NCI-H748 (cell line): ENCODE data around the gene TAS2R1.

Experiments
- DNase-seq: peaks from one replicate; lab custom pipeline; 2025; ENCODE audit not compliant: unreplicated experiment; lab: John Stamatoyannopoulos, UW

TAS2R1 gene, protein sequence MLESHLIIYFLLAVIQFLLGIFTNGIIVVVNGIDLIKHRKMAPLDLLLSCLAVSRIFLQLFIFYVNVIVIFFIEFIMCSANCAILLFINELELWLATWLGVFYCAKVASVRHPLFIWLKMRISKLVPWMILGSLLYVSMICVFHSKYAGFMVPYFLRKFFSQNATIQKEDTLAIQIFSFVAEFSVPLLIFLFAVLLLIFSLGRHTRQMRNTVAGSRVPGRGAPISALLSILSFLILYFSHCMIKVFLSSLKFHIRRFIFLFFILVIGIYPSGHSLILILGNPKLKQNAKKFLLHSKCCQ

DNA sequence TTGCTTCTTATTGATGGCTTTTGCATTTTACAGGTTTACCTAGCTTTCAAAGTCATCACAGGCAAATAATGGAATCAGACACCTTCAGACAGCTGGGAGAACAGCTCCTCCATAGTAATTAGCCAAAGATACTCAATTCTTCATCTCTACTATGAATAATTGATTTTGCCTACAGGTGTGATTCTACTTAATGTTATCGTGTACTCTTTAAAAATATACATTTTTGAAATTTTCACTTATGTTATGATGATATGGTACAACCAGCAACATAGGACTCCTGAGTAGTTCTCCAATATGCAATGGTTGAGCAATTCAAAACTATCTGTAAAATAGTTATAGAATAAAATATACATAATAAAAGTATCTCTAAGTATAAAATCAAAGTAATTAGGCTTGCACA, at the start of gene TAS2R1:
Gene TAS2R1, minus strand, starts transcription at position 101 of the 400 bp plus-strand sequence. CDS start 319 bp downstream, outside the sequence.
- DNase-seq: no peak

DNA sequence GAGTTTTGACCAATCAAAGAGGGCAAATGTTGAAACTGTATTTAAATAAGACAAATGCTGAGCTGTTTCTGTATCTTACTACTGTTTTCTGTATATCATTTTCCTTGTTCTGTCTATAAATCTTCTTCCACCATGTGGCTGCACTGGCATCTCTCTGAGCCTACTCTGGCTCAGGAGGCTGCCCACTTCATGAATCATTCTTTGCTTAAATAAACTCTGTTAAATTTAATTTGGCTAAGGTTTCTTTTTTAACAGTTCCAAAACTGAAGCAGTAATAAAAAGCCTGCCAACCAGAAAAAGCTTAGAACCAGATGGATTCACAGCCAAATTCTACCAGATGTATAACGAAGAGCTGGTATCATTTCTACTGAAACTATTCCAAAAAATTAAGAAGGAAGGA, 40.2 kb upstream of the TAS2R1 start:
- no peak for DNase-seq

DNA sequence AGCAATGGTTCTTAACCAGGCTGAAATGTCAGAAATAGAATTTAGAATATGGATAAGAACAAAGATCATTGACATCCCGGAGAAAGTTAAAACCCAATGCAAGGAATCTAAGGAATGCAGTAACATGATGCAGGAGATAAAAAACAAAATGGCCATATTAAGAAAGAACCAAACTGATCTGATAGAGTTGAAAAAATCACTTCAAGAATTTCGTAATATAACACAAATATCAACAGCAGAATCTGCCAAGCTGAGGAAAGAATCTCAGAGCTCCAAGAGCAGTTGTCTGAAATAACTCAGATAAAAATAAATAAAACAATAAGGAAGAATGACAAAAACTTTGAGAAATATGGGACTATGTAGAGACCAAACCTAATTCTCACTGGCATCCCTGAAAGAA, 37.8 kb upstream of the TAS2R1 start:
- DNase-seq: no peak

DNA sequence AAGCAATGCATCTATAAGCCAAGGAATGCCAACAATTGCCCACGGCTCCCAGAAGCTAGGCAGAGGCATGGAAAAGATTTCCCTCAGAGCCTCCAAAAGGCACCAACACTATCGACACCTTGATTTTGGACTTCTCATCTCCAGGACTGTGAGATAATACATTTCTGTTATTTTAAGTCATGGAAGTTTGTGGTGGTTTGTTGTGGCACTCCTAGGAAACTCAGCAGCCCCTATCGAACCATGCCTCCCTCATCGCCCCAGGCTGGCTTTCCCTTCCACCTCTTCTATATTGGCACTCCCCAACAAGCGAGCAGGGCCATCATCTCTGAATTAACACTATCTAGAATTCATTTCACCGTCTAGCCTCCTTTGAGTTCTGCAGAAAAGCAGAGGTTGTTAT, 33.7 kb upstream of the TAS2R1 start:
- DNase-seq: no peak

DNA sequence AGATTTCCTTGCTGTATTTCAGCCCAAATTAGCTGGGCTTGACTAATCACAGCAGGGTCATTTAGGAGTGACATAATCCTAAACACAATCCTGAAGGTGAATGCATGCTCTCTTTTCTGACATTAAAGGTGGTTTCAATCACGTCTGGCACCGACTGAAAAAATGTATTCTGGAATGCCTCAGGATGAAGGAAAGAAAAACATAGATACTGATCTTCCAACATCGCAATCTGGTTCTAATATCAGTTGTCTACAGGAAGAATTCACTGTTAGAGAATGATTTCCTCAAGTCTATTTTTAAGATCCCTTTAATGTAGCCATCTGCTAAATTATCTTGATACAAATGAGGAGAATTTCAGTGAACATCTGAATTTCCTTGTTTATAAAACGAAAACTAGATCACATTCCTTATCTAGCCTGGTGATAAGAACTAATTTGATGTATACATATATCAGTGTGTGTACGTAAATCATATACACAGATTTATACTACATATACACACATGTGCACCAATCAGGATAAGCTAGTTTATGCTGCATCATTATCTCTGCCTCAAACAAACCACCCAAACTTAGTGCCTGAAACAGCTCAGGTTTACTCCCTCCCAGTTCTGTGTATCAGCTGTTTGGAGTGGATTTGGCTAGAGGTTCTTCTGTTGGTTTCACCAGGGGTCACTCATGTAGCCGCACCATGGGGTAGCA, 31.3 kb upstream of the TAS2R1 start:
- no peak for DNase-seq

DNA sequence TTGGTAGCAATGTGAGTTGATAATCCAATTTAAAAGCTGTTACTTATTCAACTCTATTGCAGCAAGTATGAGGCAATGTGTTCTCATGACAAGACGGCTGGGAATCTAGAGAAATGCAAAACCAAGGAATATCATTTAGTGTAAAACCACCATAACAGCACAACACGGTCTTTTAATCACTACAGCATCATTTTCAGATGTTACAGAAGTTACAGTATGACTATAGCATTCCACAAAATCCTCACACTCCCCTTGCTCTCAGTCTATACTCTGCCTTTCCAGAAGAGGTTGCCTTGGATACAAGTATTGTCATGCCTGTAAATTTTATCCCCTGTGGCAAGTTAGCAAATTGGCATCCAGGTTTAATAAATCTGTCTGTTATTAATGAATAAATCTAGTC, 28.6 kb upstream of the TAS2R1 start:
- DNase-seq: no peak

DNA sequence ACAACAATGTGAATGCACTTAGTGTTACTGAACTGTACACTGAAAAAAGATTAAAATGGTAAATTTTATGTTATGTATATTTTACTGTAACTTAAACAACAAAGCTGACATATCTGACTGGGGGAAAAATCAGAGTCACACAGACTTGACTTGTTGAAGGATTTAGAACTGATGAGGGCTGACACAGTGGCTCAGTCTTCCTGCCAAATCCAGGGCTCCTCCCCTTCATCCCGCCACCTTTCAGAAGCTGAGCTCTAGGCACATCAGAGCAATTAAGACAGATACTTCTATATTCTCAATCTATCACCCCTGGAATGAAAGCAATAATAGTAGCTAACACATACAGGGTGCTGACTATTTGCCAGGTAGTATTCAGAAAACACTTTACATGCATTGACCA, 27.7 kb upstream of the TAS2R1 start:
- no peak for DNase-seq

DNA sequence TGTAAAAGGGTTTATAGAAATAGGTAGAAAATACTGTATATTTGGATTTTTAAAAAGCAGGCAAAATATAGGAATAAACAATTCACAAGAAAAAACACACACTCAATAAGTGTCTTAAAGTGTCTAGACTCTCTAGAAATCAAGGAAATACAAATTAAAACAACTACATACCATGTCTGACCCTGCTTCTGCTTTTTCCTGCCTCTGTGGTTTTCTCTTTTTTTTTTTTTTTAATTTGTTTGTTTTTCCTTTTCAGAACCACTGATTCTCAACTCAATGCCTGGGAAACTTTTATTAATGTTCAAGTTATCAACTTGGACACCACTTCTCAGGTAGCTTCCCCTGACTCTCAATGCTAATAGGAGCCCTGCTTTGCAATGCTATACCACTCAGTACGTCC, 25.5 kb upstream of the TAS2R1 start:
- DNase-seq: no peak

DNA sequence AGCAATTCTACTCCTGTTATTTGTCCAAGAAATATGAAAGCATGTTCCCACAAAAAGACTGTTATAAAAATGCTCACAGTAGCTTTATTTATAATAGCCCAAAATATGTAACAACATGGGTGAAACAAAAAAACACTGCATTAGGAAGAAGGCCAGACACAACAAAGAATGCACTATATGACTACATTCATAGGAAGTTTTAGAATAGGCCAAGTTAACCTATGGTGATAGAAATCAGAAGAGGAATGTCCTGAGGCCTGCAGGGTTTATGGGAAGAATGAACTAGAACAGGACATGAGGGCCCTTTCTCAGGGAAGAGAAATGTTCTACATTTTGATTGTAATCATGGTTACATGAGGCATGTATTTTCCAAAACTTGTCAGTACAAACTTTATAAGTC, 24.7 kb upstream of the TAS2R1 start:
- DNase-seq: no peak

DNA sequence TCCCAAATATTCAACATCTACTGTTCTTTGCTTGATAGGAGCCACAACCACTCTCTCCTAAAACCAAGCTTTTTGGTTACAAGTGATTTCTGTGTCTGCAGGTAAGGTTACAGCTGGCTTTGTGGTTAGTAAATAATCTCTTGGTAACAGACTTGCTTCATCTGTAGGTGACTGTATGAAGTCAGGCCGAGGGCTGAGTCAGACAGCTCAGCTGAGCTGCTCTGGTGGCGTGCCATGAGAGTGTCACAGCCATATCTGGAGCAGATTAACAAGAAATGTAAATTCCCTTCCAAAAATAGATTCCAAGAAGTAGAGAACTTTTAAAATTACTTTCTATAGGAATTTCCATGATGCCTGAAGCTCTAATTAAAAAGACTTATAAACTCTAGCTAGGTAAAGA, 23.7 kb upstream of the TAS2R1 start:
- no peak for DNase-seq

DNA sequence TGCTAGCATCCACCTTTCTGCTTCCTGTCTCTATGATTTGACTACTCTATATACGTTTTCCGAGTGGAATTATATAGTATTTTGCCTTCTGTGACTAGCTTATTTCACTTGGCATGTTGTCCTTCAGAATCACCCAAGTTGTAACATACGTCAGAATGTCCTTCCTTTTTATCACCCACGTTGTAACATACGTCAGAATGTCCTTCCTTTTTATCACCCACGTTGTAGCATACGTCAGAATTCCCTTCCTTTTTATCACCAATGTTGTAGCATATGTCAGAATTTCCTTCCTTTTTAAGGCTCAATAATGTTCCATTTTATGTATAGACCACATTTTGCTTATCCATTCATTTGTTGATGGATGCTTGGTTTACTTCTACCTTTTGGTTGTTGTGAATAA, 22.9 kb upstream of the TAS2R1 start:
- DNase-seq: no peak

DNA sequence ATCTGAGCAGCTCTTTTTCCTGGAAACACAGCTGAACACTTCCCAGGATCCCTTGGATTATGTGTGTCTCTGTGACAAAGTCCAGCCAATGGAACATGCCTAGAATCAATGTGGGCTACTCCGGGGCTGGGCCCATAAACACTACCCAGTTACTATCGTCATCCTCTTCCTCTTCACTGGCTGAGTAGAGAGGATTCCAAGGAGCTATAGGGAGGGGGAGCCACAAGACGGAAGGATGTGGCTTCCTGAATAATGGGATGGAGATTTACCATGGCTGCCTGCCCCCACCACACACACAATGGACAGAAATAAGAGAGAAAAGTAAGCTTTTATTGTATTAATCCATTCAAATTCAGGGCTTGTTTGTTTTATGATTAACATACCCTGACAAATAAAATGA, 22.1 kb upstream of the TAS2R1 start:
- DNase-seq: no peak

DNA sequence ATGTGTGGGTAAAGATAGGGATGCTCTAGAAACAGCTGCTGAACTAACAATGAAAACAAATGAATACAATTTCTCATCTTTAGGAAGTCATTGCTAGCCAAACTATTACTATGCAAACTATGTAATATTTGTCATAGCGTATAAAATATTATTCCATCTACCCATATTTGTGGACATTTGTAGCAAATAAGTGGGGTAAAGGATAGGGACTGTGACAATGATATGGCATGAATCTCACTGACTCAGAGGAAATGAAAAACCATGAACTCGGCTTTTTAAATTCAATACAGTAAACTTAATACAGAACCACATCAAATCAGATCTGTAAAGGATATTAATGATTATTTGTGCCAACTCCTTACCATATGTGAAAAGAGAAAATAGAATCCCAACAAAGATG, 16.7 kb upstream of the TAS2R1 start:
- no peak for DNase-seq

DNA sequence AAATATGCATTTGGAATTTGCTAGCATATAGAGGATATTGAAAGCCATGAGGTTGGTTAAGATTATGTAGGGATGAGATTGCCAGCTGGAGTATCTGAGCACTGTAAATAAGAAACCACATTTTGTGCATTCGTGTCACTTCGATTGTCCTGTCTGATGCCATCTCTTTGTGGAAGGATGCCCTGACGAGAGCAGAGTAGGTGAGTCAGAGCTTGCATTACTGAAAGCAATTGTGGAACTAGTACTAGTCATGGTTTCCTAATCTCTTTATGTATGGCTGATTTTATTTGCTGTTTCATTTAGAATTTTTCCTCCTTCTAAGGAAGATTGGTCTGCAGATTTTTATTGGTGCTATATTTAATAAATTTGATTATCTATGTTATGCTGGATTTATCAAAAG, 14.5 kb upstream of the TAS2R1 start:
- DNase-seq: no peak

DNA sequence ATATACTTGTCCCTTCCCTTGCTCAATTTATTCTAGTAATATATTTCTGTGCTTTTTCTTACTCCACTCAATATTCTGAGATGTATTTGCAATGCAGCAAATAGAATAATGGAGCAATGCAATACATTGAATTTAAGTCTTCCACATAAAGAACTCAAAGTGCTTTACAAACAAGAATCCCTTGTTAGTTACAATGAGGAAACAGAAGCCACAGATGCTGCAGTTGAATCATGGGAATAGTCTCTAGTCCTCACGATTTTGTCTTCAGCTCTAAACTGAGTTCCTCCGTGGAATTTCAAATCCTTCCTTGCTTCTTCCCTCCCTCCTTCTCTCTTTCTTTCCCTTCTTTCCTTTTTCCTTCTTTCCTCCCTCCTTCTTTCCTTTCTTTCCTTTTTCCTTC, 12.5 kb upstream of the TAS2R1 start:
- no peak for DNase-seq

DNA sequence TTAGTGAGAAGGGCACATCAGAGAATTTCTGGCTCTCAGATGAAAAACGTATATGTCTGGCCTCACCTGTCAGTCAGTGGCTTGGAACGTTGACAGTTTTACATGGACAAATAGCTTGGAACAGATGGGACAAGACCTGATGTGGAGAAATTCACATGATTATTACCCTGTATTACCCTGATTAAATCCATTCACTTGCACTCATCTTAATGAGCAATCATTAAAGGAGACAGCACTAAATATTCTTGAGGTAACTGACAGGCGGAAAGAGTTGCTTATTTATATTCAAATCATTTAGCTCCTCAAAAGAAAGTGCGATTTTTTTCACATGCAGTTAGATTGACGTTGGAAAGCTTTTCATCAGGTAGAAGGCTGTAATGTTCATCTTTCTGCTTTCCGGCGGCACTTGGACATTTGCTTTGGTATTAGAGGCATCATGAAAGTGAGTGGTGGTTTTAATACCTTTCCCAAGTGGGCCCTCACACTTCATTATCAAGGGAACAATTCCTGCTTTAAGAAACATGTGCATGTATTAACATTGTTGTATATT, 11.7 kb upstream of the TAS2R1 start:
- no peak for DNase-seq

DNA sequence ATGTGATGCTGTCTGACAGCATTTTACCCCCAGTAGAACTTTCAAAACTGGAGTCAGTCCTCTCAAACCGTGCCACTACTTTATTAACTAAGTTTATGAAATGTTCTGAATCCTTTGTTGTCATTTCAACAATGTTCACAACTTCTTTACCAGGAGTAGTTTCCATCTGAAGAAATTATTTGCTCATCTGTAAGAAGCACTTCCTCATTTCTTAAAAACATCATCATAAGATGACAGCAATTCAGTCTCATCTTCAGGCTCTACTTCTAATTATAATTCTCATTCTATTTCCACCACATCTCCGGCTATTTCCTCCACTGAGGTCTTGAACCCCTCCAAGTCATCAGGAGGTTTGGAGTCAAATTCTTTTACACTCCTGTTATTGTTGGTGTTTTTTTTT, 2.3 kb upstream of the TAS2R1 start:
- no peak for DNase-seq

DNA sequence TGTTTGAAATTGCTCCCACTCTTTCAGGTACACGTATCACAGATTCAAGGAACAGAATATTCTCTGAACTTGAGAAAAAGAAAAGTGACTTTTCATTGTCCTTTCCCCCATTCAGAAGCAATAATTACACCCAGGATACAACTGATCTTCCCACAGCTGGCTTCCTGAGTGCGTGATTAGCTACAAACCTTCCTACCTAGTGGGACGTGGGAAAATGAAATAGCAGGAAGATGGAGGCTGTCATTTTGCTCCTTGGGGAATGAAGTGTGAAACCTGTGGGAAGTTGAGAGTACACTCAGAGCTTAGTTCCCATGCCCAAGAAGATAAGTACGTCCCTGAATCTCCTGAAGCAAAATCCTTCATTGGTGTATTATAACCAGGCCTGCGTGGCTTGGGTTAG, 2.6 kb downstream of the TAS2R1 start:
- DNase-seq: no peak

DNA sequence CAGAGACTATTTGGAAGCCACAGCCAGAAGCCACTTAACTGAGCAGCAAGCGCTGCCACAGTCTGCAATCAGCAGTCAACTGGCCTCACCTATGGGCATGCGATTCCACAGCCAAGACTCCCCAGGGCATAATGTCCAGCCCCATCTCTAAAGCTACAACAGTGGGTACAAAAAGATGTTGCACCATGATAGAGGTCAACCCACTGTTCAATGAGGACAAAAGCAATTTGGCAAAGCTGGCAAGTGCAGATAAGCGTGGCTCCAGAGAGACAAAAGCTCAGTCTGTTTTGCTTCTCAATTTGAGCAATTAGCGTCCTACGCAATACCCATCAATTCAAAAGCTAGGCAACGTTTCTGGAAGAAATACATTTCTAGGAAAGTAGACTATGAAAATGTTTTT, 3.2 kb downstream of the TAS2R1 start:
- peak; percentile 89 for DNase-seq

DNA sequence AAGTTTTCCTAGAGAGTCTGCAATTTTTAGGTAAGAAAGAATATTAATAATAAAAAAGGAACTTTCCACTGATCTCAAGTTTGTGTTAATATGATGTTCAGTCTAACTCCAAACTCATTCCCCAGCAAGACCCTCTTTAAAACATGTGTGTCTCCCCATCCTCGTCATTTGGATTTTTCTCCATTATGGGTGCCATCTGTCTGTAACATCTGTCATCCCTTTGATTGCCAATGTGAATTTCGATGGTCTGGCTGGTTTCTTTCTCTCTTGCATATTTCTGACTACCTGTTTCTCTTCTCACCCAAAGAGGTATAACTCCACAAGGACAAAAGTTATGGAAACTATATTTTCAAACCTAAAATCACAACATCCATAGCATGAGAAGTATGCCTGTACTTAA, 4.4 kb downstream of the TAS2R1 start:
- no peak for DNase-seq

DNA sequence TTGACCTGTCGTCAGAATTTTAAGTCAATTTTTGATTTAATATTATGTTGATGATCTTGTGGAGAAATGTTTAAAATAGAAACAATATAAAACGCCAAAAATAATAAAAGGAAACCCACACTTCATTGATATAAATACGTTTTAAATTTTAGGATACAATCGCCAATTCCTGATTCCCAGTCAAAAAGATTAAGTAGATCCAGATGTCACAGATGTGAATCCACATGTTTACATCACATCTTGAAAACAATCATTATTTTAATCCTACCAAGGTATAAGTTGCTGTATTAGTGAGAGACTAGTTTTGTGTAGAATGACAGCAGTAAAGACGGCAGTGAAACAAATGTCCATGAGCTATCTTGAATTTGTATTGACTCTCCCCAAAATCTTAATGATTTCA, 4.9 kb downstream of the TAS2R1 start:
- DNase-seq: no peak

DNA sequence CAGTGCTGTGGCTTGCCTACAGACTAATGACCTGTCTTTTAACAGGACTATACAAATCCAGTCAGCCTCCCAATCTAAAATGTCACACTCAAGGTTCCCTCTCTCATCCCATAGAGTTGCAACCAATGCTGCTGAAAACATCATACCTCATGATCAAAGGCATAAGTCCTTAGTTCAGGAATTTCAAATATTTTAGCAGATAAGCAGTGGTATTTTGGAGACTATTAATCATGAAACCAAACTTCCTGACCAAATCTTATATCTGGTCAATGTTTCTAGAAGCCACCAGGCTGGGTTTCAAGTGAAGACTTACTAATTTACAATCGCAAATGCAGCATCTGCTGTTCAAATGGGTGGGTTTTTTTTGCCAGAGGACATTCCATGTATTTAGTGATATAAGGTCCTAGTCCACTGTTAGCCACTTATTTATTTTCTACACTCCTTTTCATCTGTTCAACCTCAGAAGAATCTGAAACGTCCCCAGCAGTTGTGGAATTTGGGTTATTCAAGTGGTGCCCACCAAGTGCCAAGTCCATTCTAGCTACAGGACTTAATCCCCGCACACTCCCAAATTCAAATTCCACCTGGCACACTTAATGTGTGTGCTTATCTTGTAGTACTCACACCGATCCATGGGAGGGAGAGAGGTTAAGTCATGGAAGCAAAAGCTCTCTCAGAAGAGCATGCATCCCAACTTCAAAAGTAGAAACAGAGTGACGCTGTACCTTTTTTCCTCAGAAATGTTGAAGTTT, 5.8 kb downstream of the TAS2R1 start:
- DNase-seq: no peak
